Bronchial epithelial cell (primary cell): Measurements from ENCODE around the gene SLC27A1. TPM values are rescaled to one million over a fixed set of nuclear protein-coding genes. Genes with fewer than 3 reads are reported as not detected.
"Not testable (repeated sequence)": the region's sequence is repeated elsewhere in the genome, so short reads cannot be mapped to it uniquely, and the experiment has no call there.

Experiments
- DNase-seq: peaks from one replicate; pipeline ENCODE4 v3.0.0-alpha.2; 2010; ENCODE audit warnings: low read depth
- FAIRE-seq: peaks from 2 replicates; lab custom pipeline; 2011; peaks lifted over from hg19 to GRCh38; lab: Jason Lieb, UNC
- H3K27me3 ChIP-seq: 2 replicates; pipeline ENCODE4 v1.5.1; 2011; ENCODE audit warnings: low read length; ENCODE audit not compliant: control insufficient read depth, insufficient read depth
- H3K36me3 ChIP-seq: 2 replicates; pipeline ENCODE4 v1.5.1; 2011; ENCODE audit warnings: low read length; ENCODE audit not compliant: control insufficient read depth, insufficient read depth
- H3K4me3 ChIP-seq: 2 replicates; pipeline ENCODE4 v1.5.1; 2011; ENCODE audit warnings: mild to moderate bottlenecking, low read depth, low read length, control low read depth
- CTCF ChIP-seq: IDR thresholded peaks from 2 replicates; pipeline ENCODE4 v1.5.1; 2011; ENCODE audit warnings: mild to moderate bottlenecking, moderate library complexity, low read length, control low read depth, inconsistent platforms; ENCODE audit not compliant: insufficient read depth, severe bottlenecking
- total RNA-seq: library from RNA; depleted of rRNA; stranded (reverse); fragments of >200 nt; gene quantifications from 2 replicates; pipeline ENCODE4 v1.2.1, GENCODE V29; 2014

The SLC27A1 gene
- total RNA-seq, 1 donor from 2014 or later, result 7.9 TPM

GRCh38 chr19:17495639-17496296 lies 25.4 kb downstream of the SLC27A1 start:
- DNase-seq (no peak), FAIRE-seq (no peak)
- peaks cover 2% of the 10 kb centered on the region for H3K36me3 ChIP-seq
- H3K27me3 ChIP-seq, result no peaks in the 10 kb centered on the region
- no peak overlapping the region for H3K4me3 ChIP-seq
- TF ChIP-seq CTCF, result no peak

- FAIRE-seq (no peak), DNase-seq (peak; percentile 63)
- Histone ChIP-seq H3K36me3 (peaks cover 2% of the 10 kb centered on the region), H3K27me3 (no peaks in the 10 kb centered on the region), H3K4me3 (no peak overlapping the region)
- TF ChIP-seq CTCF, result peak; percentile 97
These were observed 26.1 kb downstream of the SLC27A1 start for GRCh38 chr19:17496337-17496997.

DNA sequence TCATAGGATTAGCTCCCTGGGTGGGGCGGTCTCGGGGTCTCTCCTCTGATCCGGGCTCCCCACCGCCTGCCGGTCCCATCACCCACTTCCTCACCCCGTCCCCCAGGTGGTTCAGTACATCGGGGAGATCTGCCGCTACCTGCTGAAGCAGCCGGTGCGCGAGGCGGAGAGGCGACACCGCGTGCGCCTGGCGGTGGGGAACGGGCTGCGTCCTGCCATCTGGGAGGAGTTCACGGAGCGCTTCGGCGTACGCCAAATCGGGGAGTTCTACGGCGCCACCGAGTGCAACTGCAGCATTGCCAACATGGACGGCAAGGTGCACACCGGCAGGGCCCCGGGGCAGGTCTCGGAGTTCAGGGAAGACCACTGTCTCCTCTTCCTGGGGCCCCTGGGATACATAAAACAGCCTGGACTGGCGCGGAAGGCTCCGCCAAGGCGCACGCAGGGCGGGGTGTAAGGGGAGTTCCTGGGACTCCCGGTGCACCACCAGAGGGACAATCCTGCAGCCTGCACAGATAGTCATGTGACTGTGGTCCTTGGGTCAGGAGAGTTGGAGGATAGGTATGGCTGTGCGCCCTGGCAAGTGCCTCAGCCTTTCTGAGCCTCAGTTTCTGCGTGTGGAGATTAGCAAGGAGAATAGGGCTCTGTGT lies 26.9 kb downstream of the SLC27A1 start:
- FAIRE-seq, result no peak

GRCh38 chr19:17499025-17499424 lies 28.7 kb downstream of the SLC27A1 start:
- not testable (repeated sequence) for H3K36me3 ChIP-seq, H3K27me3 ChIP-seq, H3K4me3 ChIP-seq, DNase-seq, FAIRE-seq

More for the DNA sequence above, 26.9 kb downstream of the SLC27A1 start:
- Histone ChIP-seq H3K36me3 (peaks cover 2% of the 10 kb centered on the region), H3K4me3 (no peak overlapping the region), H3K27me3 (no peaks in the 10 kb centered on the region)
- DNase-seq, result no peak
- no peak for TF ChIP-seq CTCF

DNA sequence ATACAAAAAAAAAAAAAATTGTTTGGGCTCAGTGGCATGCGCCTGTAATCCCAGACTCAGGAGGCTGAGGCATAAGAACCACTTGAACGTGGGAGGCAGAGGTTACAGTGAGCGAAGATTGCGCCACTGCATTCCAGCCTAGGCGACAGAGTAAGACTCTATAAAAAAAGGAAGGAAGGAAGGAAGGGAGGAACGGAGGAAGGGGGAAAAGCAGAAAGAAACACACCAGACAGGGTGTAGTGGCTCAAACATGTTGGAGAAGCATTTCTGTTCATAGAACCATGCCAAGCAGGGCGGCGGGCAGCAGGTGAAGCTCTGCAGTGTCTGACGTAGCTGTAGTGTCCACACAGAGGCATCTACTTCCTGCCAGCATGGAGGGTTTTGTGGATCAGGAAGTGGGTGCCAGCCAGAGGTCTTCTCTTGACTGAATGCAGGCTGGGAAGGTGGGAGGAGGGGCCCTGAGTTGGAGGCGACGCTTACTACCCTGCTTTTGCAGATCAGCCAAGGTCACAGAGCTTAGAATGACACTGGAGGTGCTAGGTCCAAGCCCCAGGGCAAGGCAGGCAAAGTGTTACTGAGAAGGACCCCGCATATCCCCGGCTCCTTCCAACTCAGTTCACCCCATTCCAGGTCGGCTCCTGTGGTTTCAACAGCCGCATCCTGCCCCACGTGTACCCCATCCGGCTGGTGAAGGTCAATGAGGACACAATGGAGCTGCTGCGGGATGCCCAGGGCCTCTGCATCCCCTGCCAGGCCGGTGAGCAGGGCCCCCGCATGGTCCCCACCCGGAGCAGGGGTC lies 29.5 kb downstream of the SLC27A1 start:
- FAIRE-seq, result no peak
- no peaks in the 10 kb centered on the region for H3K27me3 ChIP-seq

More for the DNA sequence above, 29.5 kb downstream of the SLC27A1 start:
- no peak for TF ChIP-seq CTCF
- Histone ChIP-seq H3K4me3 (no peak overlapping the region), H3K36me3 (peaks cover 2% of the 10 kb centered on the region)
- peak; percentile 52 for DNase-seq
